EL (cell line): ENCODE measurements around the gene SFTA2.
"Not testable (repeated sequence)": the region's sequence is repeated elsewhere in the genome, so short reads cannot be mapped to it uniquely, and the experiment has no call there.

ENCODE experiments used
- DNase-seq: peaks from one replicate; pipeline ENCODE4 v3.0.0-alpha.2; 2016

The SFTA2 gene

GRCh38 chr6:30912746-30913520 lies 19.0 kb downstream of the SFTA2 start:
- DNase-seq = no peak

GRCh38 chr6:30910473-30910872 lies 21.5 kb downstream of the SFTA2 start:
- not testable (repeated sequence) for DNase-seq

- no peak for DNase-seq
Observed at GRCh38 chr6:30908700-30909099, 23.3 kb downstream of the SFTA2 start.

- peak; percentile 100 for DNase-seq
Observed at GRCh38 chr6:30907758-30908591, 24.0 kb downstream of the SFTA2 start, which contains the start of gene GTF2H4. TSS of gene GTF2H4 (plus strand) at chr6:30908207.

- not testable (repeated sequence) for DNase-seq
Observed at GRCh38 chr6:30907290-30907757, 24.6 kb downstream of the SFTA2 start.

GRCh38 chr6:30903236-30903635 lies 28.7 kb downstream of the SFTA2 start:
- DNase-seq = no peak

GRCh38 chr6:30902709-30903108 lies 29.3 kb downstream of the SFTA2 start:
- no peak for DNase-seq

GRCh38 chr6:30902196-30902595 lies 29.8 kb downstream of the SFTA2 start:
- DNase-seq = not testable (repeated sequence)

- no peak for DNase-seq
Observed at GRCh38 chr6:30901436-30901835, 30.5 kb downstream of the SFTA2 start.

GRCh38 chr6:30900863-30901417 lies 31.0 kb downstream of the SFTA2 start:
- DNase-seq = no peak

- DNase-seq = no peak
Observed at GRCh38 chr6:30898750-30899360, 33.1 kb downstream of the SFTA2 start.

GRCh38 chr6:30897882-30898281 lies 34.1 kb downstream of the SFTA2 start:
- DNase-seq = no peak

GRCh38 chr6:30896541-30896940 lies 35.4 kb downstream of the SFTA2 start:
- DNase-seq = no peak

- DNase-seq = no peak
Observed at GRCh38 chr6:30895343-30895742, 36.6 kb downstream of the SFTA2 start.

- DNase-seq = no peak
Observed at GRCh38 chr6:30894935-30895334, 37.0 kb downstream of the SFTA2 start.

- no peak for DNase-seq
Observed at GRCh38 chr6:30894381-30894780, 37.6 kb downstream of the SFTA2 start.

GRCh38 chr6:30893666-30894065 lies 38.3 kb downstream of the SFTA2 start:
- DNase-seq = no peak

- no peak for DNase-seq
Observed at GRCh38 chr6:30893001-30893591, 38.9 kb downstream of the SFTA2 start.

GRCh38 chr6:30891816-30892538 lies 40.0 kb downstream of the SFTA2 start:
- no peak for DNase-seq

- DNase-seq = no peak
Observed at GRCh38 chr6:30891450-30891723, 40.6 kb downstream of the SFTA2 start.

- DNase-seq = no peak
Observed at GRCh38 chr6:30890646-30891449, 41.1 kb downstream of the SFTA2 start.
